GM19023 (cell line): ENCODE measurements around the gene SIMC1.
"Not testable (repeated sequence)": the region's sequence is repeated elsewhere in the genome, so short reads cannot be mapped to it uniquely, and the experiment has no call there.

Source experiments
- ATAC-seq: cut with Tn5 transposase; IDR thresholded peaks from one replicate; pipeline ENCODE4 v1.9.1; 2021; ENCODE audit warnings: mild to moderate bottlenecking, moderate library complexity; ENCODE audit not compliant: unreplicated experiment

The SIMC1 gene

DNA sequence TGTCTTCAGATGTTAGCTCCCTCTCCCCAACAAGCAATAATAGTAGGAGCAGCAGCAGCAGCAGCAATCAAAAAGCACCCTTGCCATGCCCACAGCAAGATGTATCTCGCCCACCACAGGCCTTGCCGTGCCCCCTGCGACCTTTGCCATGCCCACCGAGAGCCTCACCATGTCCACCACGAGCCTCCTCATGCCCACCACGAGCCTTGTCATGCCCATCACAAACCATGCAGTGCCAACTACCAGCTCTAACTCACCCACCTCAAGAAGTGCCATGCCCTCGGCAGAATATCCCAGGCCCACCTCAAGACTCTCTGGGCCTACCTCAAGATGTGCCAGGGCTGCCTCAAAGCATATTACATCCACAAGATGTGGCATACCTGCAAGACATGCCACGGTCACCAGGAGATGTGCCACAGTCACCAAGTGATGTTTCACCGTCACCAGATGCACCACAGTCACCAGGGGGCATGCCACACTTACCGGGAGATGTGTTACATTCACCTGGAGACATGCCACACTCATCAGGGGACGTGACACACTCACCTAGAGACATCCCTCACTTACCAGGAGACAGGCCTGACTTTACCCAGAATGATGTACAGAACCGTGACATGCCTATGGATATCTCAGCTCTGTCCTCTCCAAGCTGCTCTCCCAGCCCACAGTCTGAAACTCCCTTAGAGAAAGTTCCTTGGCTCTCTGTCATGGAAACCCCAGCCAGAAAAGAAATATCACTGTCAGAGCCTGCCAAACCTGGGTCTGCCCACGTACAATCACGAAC lies 52.0 kb downstream of the SIMC1 start:
- not testable (repeated sequence) for ATAC-seq

DNA sequence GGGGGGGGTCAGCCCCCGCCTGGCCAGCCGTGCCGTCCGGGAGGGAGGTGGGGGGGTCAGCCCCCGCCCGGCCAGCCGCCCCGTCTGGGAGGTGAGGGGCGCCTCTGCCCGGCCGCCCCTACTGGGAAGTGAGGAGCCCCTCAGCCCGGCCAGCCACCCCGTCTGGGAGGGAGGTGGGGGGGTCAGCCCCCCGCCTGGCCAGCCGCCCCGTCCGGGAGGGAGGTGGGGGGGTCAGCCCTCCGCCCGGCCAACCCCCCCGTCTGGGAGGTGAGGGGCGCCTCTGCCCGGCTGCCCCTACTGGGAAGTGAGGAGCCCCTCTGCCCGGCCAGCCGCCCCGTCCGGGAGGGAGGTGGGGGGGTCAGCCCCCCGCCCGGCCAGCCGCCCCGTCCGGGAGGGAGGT lies 67.1 kb downstream of the SIMC1 start:
- not testable (repeated sequence) for ATAC-seq

DNA sequence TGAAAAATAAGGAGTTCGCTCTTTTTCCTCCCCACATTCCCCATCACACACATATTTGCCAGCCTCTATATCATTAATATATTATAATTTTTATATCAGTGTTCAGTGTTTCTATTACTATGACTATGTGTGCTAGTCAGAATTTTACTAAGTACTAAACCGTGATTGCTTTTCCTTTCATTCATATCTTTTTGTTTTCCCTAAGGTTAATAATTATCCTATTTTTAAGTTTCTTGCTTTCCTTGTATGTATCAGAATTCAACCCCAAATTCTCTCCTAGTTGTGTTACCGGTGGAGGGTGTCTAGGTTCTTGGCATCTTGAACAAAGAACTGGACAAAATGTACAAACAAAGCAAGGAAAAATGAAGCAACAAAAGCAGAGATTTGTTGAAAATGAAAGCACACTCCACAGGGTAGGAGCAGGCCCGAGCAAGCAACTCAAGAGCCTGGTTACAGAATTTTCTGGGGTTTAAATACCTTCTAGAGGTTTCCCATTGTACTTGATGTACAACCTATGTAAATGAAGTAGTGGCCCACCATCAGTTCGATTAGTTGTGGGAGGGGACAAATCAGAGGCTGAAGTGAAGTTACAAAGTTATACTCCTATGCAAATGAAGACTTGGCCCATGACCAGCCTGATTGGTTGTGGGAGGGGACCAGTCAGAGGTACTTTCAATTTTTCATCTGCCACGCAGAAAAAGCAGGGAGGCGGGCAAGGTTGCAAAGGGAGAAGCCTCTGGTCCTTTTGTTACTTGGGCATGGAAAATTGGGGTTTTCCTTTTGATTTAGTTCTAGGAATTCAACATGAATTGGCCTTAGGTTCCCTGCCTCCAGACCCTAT lies 79.5 kb downstream of the SIMC1 start:
- ATAC-seq: no peak

DNA sequence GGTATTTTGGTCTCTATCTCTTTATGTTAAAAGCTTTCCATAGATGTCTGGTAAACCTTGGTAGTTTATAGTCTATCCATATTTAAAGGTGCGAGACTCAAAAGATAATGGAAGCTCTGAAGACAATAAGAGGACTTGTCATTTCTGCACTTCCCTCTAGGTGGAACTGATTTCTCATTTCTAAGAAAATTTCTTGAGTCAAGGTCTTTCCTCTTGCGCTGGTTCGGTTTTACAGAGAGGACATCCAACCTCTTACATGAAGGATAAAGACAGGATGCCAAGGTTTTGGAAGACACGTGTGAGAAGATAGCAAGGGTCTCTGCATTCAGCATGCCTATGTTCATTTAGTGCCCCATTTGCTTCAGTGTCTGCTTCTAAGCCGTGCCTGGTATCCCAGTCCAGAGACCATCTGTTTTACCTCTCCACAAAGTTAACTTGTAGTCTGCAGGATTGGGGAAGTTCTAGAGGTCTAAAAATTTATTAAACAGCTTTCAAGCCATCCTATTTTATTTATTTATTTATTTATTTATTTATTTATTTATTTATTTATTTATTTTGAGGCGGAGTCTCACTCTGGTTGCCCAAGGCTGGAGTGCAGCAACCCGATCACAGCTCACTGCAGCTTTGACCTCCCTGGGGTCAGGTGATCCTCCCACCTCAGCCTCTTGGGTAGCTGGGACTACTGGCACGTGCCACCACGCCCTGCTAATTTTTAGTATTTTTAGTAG lies 81.8 kb downstream of the SIMC1 start:
- no peak for ATAC-seq

DNA sequence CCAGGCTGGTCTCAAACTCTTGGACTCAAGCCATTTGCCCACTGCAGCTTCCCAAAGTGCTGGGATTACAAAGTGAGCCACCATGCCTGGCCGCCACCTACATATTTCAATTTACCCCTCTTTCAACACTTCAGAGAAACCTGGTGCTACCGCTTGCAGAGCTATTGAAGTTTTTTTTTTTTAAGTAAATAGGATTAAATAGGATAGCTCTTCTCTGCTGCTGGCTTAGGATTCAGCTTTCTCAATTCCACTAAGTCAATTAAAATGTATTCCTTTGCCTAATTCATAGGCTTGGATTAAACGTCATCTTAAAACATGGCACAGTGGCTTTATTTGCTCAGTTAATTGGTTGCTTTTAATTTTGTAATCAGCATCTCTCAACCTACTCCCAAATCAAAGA lies 82.4 kb downstream of the SIMC1 start:
- no peak for ATAC-seq

DNA sequence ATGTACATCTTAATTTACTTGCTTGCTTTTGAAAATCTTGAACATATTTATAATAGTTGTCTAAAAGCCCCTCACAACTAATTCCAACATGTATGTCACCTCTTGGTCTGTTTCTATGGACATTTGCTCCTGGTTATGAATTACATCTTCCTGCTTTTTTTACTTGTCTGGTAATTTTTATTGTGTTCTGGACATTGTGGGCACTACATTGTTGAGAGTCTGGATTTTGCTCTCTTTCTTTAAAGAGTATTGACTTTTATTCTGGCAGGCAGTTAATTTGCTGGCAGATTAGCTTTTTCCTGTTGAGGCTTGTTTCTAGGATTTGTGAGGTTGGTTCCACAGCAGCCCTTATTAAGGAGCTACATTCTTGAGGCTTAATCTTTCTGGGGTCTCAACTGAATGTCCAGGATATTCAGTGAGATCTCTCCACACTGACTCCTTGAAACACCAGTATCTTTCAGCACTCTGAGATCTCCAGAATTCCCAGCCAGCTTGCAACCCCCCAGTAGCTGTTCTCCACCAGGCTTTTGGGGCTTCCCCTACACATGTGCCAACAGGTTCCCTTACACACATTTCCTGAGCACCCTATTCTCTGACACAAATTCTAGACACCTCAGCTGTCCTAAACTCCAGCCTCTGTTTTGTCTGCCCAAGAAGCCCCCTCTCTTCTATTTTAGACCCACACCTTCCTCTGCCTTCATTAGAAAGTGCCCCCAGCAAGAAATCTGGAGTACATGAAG lies 96.0 kb downstream of the SIMC1 start:
- ATAC-seq: no peak

DNA sequence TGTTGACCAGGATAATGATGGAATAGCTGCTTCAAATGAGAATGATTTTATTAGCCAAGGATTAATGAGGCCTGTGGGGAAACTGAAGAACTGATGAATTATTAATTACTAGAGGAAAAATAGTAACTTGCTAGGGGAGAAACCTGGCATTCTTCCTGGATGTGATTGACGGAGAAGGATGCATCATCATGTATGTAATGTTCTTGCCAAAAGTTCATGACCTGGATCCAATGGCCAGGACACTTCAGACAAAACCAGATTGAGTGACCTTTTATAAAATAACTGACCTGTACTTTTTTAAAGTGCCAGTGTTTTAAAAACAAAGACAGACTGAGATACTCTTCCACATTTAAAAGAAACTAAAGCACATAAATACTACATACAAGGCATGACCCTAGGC lies 99.7 kb downstream of the SIMC1 start:
- ATAC-seq: no peak

DNA sequence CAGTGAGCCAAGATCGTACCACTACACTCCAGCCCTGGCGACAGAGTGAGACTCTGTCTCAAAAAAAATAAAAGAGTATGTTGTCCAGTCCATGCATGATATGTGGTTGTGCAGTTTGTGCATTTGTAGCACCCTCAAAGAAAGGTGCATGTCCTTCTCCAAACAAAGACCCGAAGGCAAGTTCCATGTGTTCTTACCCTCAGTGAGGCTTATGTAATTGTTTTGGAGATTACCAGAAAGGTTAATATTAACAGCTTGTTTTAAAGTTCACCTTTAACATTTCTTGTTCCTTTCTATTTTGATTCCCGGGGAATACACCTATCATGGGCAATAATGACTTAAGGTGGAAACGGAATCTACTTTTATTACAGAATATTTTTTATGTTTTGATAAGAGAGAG lies 101.1 kb downstream of the SIMC1 start:
- no peak for ATAC-seq

DNA sequence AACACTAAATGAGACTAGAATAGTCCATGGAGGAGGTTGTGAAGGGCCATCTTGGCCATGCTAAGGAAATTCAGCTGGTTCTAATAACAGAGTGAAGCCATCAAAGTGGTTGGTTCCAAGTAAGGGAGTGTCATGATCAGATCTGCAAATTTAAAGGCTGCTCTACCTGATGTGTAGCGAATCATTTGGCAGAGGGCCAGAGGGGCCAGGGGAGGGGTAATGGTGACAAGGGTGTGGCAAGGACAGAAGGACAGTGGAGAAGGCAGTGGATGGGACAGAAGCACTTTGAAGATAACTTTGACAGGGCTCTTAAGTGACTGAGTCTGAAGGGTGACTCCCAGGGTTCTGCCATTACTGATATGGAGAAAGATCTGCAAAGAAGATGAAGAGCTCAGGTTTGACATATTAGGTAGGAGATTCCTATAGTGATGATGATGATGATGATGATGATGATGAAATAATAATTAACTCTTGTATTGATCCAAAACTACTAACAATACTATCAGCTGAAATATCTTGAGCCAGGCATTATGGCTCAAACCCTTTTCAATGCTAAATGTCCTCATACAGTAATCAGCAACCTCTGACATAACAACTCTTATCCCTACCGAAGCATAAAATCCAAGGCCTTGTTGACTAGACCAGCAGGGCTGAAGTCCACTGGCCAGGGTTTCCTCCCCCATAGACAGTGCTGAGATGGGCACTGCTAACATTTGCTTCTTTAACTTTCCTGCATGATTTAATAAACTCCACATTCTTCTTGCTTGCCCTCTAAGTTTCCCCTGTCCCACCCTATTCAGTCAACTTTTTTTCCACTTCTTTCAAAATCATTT lies 103.3 kb downstream of the SIMC1 start:
- no peak for ATAC-seq

DNA sequence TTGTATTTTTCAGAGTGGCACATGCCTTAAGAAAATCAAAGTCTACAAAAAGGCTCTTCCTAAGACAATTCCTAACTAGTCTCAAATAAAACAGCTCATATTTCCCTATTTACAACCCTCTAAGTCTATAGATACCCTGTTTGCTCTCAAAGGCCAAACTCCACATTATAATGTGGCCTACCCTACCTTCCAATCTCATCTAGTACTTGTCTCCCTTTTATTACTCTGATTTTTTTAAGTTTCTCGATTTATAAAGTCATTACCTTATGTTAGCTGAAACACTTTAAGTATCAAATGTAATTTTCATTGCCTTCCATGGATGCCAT lies 103.9 kb downstream of the SIMC1 start:
- no peak for ATAC-seq

DNA sequence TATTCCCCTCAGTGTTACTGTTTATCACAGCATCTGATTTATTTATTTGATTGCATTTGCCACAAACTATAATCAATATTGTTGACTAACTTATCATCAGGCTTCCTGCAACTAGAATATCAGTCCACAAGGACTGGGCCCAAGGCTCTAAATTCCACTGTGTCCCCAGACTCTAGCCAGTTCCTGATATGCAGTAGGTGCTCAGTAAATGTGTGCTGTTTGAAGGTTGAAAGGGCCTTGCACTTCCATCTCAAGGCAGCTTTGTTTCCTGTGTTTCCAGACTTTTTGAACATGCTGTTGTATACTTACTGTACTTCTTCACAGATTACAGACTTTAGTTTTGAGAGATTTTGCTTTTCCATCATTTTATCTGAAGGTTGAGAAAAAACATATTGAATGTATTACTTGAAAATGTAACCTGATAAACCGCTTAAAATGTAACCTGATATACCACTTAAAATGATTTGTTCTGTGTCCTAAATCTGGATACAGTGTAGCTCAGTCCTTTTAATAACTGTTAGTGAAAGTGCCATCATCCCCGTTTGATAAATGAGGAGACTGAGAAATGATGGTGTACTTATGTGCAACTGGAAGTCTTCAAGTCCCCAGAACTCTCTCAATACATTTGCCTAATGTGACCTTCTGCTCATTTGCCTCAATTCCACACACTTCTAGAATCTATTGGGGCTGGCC lies 104.7 kb downstream of the SIMC1 start:
- ATAC-seq: no peak

DNA sequence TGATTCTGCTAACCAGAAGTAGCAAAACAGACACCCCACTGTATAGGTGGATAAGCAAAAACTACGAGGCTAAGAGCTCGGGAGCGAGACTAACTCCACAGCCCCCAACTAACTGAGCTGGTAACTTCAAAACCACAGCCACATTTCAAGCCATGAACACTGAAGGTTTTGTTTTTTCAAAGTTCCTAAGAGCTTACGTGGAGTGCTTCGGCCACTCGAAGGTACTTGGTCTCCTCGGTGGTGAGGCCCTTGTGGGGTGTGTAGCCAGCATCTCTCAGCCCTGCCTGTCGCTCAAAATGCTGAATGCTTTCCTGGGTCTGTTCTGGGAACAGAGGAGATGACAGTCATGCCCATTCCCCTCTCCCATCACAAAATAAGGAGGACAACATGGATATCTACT lies 112.2 kb downstream of the SIMC1 start:
- ATAC-seq: no peak

DNA sequence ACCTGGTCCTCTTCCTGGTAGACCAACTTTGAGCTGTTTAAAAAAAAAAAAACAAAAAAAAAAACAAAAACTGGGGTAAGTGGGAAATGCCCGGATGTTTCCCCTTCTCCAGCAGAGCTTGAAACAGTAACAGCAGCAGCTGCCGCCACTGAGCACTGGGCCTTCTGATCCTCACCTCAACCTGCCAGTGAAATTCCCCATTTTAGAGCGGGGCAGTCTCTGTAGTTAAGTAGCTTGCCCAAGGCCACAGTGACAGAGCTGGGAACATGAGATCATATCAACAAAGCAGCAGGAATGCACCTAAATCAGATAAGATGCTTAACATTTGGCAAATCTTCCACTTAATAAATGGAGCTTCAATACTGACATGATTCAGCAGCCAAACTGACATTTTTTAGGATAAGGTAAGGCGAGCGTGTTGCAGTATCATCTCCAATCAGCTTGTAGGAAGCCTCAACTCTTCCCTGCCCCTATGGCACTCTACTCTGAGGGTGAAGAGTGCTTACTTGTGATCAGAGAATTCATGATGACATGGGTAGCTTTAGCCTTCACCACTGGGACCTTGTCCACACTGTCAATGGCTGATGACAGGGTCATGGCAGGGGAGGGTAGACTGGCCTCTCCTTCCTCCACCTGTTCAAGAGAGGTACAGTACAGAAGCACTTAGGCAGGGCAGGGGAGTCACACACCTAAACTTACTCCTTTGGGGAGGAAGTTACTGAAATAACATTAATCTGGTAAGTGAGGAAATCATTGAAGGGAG lies 114.1 kb downstream of the SIMC1 start:
- no peak for ATAC-seq

DNA sequence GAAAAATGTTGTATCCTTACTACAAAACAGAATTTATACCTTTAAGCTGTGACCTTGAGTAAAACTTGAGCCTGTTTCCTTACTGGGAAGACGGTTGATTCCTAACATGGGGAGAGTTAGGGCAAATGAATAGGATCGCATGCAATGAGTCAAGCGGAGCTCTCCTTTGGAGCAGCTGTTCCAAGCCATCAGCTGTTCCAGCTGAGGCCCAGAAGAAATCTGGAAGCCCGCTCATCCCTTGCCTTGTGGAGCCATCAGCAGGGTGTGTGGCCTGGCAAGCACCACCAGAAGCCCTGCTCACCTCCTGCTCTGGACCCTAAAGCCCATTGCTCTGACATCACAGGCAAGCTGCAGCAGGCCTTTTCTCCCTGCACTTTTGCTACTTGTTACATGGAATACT lies 115.3 kb downstream of the SIMC1 start:
- ATAC-seq: no peak

DNA sequence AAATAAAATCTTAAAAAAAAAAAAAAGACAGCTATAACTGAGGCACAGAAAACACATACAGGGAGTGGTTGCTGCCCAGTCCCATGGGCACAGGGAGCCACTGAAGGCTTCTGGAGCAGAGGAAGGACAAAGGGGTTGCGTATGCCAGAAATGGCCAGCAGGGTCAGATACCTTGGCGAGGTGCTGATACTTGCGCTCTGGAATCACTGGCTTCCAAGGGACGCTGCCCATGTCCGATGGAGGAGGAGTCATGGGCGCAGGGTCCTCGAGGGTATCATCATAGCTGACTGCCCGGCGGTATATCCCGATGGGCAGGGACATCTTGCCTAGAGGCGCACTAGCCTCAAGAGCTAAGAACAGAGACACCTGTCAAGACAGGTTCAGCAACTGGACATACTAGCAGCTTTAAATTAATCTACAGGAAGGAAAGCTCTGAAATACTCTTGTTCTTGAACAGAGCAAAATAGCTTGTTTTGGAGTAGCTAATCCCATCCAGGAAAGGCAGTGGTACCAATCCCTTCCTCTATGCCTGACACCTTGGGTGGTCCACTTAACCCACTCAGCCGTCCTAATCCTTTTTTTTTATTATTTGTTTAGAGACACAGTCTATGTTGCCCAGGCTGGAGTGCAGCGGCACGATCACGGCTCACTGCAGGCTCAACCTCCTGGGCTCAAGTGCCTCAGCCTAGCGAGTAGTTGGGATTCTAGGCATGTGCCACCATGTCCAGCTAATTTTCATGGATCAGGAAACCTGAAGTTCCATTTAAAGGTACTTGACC lies 117.4 kb downstream of the SIMC1 start:
- ATAC-seq: no peak

DNA sequence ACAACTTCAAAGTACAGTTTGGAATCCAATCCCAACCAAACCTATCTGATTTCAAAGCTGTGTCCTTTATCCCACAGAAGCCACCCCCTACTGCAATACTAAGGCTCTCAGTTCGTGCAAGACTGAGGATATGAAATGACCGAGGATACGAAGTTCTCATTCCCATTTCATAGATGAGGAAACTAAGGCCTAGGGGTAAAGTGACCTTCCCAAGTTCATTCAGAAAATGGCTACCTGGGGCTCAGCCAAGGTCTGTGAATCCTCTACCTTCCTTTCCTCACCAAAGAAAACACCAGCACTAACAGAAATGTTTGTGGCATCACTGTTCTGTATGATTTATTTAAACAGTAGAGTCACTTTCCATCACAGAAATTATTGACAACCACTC lies 117.9 kb downstream of the SIMC1 start:
- no peak for ATAC-seq

DNA sequence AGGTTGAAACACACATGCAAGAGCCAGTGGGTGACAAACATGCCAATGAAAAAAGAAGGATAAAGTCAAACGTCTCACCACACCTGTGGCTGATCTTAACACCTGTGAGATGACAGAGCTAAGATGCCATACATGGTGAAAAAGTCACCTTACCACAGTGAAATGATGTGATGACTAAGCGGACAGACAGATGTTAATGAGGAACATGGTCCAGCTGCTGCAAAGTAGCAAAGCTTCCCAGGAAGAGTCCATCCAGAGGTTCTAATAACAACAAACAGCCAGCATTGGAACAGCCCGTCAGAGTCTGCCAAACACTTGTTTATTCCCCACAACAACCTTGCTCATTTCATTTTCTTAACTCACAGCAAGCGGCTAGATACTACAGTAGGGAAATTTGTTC lies 121.4 kb downstream of the SIMC1 start:
- ATAC-seq: no peak

DNA sequence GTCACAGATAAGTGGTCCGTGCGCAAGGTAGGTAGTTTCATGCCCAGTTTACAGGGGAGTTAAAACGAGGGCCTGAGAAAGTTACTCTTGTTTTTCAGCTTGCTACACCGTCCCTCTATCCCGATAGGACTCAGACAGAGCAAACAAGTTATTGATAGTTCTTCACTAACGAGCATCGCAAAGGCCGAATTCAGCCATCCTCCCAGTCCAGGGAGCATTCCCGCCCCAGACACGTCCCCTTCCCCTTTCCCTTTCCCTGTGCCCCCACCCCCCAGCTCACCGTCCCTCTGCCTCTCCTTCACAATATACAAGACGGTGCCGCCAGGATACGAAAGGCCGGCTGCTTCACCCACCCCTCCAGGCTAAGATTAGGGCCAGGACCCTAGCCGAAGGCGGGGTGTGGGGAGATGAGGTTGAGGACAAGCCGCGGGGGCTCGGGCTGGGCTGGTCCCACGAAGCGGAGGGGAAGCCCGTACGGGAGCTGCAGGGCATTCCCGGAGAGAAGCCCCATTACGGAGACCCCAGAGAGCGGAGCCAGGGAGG lies 122.7 kb downstream of the SIMC1 start:
- no peak for ATAC-seq
